Duodenal mucosa (tissue), 2 donors: ENCODE measurements around the gene KCTD18.

Experiments used
- H3K27ac ChIP-seq: one replicate; pipeline ENCODE4 v1.7.0; 2013; ENCODE audit warnings: low read depth, low read length
- H3K27me3 ChIP-seq, 2 donors: one replicate each; pipeline ENCODE4 v1.7.0; 2013; ENCODE audit warnings: low read length in 2 of 2, control low read depth in 1 of 2; ENCODE audit not compliant: insufficient read depth in 2 of 2, control insufficient read depth in 1 of 2
- H3K36me3 ChIP-seq, 2 donors: one replicate each; pipeline ENCODE4 v1.7.0; 2013; ENCODE audit warnings: low read length in 2 of 2, control low read depth in 1 of 2; ENCODE audit not compliant: insufficient read depth in 2 of 2, control insufficient read depth in 1 of 2
- H3K4me1 ChIP-seq, 2 donors: one replicate each; pipeline ENCODE4 v1.7.0; 2013; ENCODE audit warnings: low read length in 2 of 2, control low read depth in 1 of 2; ENCODE audit not compliant: insufficient read depth in 2 of 2, control insufficient read depth in 1 of 2
- H3K4me3 ChIP-seq, 2 donors: one replicate each; pipeline ENCODE4 v1.7.0; 2013; ENCODE audit warnings: low read length in 2 of 2, low read depth in 1 of 2
- H3K9ac ChIP-seq, 2 donors: one replicate each; pipeline ENCODE4 v1.7.0; 2013; ENCODE audit warnings: low read length in 2 of 2, low read depth in 1 of 2
- H3K9me3 ChIP-seq, 2 donors: one replicate each; pipeline ENCODE4 v1.7.0; 2013; ENCODE audit warnings: low read length in 2 of 2, control low read depth in 1 of 2; ENCODE audit not compliant: control insufficient read depth in 1 of 2

The KCTD18 gene

GRCh38 chr2:200523158-200523557 lies 13.3 kb upstream of the KCTD18 start:
- Histone ChIP-seq H3K27me3 (no peaks in the 10 kb centered on the region), H3K4me3 (no peak overlapping the region), H3K27ac (no peak overlapping the region), H3K4me1 (peaks cover 14 to 28% of the 10 kb centered on the region in 2 donors), H3K9ac (no peak overlapping the region), H3K36me3 (no peaks in the 10 kb centered on the region), H3K9me3 (no peaks in the 10 kb centered on the region)

GRCh38 chr2:200515155-200515554 lies 5.3 kb upstream of the KCTD18 start:
- Histone ChIP-seq H3K27me3 (peaks cover 3 to 10% of the 10 kb centered on the region in 2 donors), H3K9ac (no peak overlapping the region), H3K4me1 (peaks cover 5 to 8% of the 10 kb centered on the region in 2 donors), H3K36me3 (no peaks in the 10 kb centered on the region), H3K9me3 (no peaks in the 10 kb centered on the region), H3K4me3 (no peak overlapping the region), H3K27ac (no peak overlapping the region)

- H3K4me3 ChIP-seq, result peak overlapping the region; percentile 90 to 92
- H3K27me3 ChIP-seq, result peaks cover 0 to 10% of the 10 kb centered on the region in 2 donors
- H3K9me3 ChIP-seq, result no peaks in the 10 kb centered on the region
- H3K27ac ChIP-seq, result no peak overlapping the region
- peak overlapping the region; percentile 68 to 85 for H3K9ac ChIP-seq
- H3K36me3 ChIP-seq, result peaks cover 0 to 5% of the 10 kb centered on the region in 2 donors
- H3K4me1 ChIP-seq, result peaks cover 12 to 15% of the 10 kb centered on the region in 2 donors
These were observed 645 bp downstream of the KCTD18 start for GRCh38 chr2:200509235-200509611.

GRCh38 chr2:200507179-200507578 lies 2.7 kb downstream of the KCTD18 start:
- H3K36me3 ChIP-seq, result peaks cover 0 to 9% of the 10 kb centered on the region in 2 donors
- no peak overlapping the region for H3K4me3 ChIP-seq
- H3K27ac ChIP-seq, result no peak overlapping the region
- H3K4me1 ChIP-seq, result peaks cover 12 to 15% of the 10 kb centered on the region in 2 donors
- H3K27me3 ChIP-seq, result no peaks in the 10 kb centered on the region
- no peak overlapping the region for H3K9ac ChIP-seq
- no peaks in the 10 kb centered on the region for H3K9me3 ChIP-seq

- H3K4me3 ChIP-seq, result no peak overlapping the region
- H3K9ac ChIP-seq, result no peak overlapping the region
- H3K36me3 ChIP-seq, result peaks cover 0 to 9% of the 10 kb centered on the region in 2 donors
- no peaks in the 10 kb centered on the region for H3K27me3 ChIP-seq
- H3K4me1 ChIP-seq, result peaks cover 12 to 15% of the 10 kb centered on the region in 2 donors
- H3K9me3 ChIP-seq, result no peaks in the 10 kb centered on the region
- H3K27ac ChIP-seq, result no peak overlapping the region
These were observed 3.2 kb downstream of the KCTD18 start for GRCh38 chr2:200506679-200507078.

- Histone ChIP-seq H3K27ac (no peak overlapping the region), H3K9me3 (no peaks in the 10 kb centered on the region), H3K36me3 (peaks cover 5 to 26% of the 10 kb centered on the region in 2 donors)
These were observed 7.7 kb downstream of the KCTD18 start for GRCh38 chr2:200502196-200502595.

GRCh38 chr2:200498402-200499162 lies 11.3 kb downstream of the KCTD18 start:
- Histone ChIP-seq H3K36me3 (peaks cover 8 to 48% of the 10 kb centered on the region in 2 donors), H3K27me3 (no peaks in the 10 kb centered on the region), H3K9ac (no peak overlapping the region)

More at GRCh38 chr2:200502196-200502595, 7.7 kb downstream of the KCTD18 start:
- H3K9ac ChIP-seq, result no peak overlapping the region
- no peak overlapping the region for H3K4me3 ChIP-seq
- no peaks in the 10 kb centered on the region for H3K4me1 ChIP-seq
- no peaks in the 10 kb centered on the region for H3K27me3 ChIP-seq

GRCh38 chr2:200496696-200497095 lies 13.2 kb downstream of the KCTD18 start:
- H3K4me3 ChIP-seq, result no peak overlapping the region
- no peaks in the 10 kb centered on the region for H3K9me3 ChIP-seq
- peaks cover 8 to 56% of the 10 kb centered on the region in 2 donors for H3K36me3 ChIP-seq
- no peak overlapping the region for H3K9ac ChIP-seq
- no peaks in the 10 kb centered on the region for H3K27me3 ChIP-seq
- no peak overlapping the region for H3K27ac ChIP-seq
- H3K4me1 ChIP-seq, result no peaks in the 10 kb centered on the region

More at GRCh38 chr2:200498402-200499162, 11.3 kb downstream of the KCTD18 start:
- Histone ChIP-seq H3K9me3 (no peaks in the 10 kb centered on the region), H3K4me1 (no peaks in the 10 kb centered on the region), H3K27ac (no peak overlapping the region), H3K4me3 (no peak overlapping the region)

- no peaks in the 10 kb centered on the region for H3K4me1 ChIP-seq
- H3K4me3 ChIP-seq, result no peak overlapping the region
- peaks cover 19 to 78% of the 10 kb centered on the region in 2 donors for H3K36me3 ChIP-seq
- no peak overlapping the region for H3K9ac ChIP-seq
- no peaks in the 10 kb centered on the region for H3K9me3 ChIP-seq
- no peak overlapping the region for H3K27ac ChIP-seq
- no peaks in the 10 kb centered on the region for H3K27me3 ChIP-seq
These were observed 15.8 kb downstream of the KCTD18 start for GRCh38 chr2:200494048-200494447.

GRCh38 chr2:200492656-200493055 lies 17.2 kb downstream of the KCTD18 start:
- H3K36me3 ChIP-seq, result peaks cover 14 to 66% of the 10 kb centered on the region in 2 donors
- H3K27me3 ChIP-seq, result no peaks in the 10 kb centered on the region
- H3K9me3 ChIP-seq, result no peaks in the 10 kb centered on the region
- H3K9ac ChIP-seq, result no peak overlapping the region
- H3K27ac ChIP-seq, result no peak overlapping the region
- no peak overlapping the region for H3K4me3 ChIP-seq
- H3K4me1 ChIP-seq, result no peaks in the 10 kb centered on the region
